HG02885 (cell line): ENCODE results near the gene LENEP.

Source experiments
- ATAC-seq: cut with Tn5 transposase; IDR thresholded peaks from one replicate; pipeline ENCODE4 v1.9.1; 2021; ENCODE audit warnings: mild to moderate bottlenecking; ENCODE audit not compliant: unreplicated experiment, poor library complexity

Gene LENEP

GRCh38 chr1:155043301-155043702 is 49.9 kb downstream of the LENEP start:
- ATAC-seq = no peak

GRCh38 chr1:155043793-155044192 is 50.4 kb downstream of the LENEP start:
- no peak for ATAC-seq
